Neural crest cell (in vitro differentiated cells): ENCODE results near the gene MROH2B. TPM values are rescaled to one million over a fixed set of nuclear protein-coding genes. Genes with fewer than 3 reads are reported as not detected.

Experiments
- DNase-seq: peaks from one replicate; pipeline ENCODE4 v3.0.0; 2021; ENCODE audit warnings: low read depth, mixed read lengths, low spot score
- H3K27ac Mint-ChIP-seq: one replicate; pipeline ENCODE4 v1.8.0; 2021; ENCODE audit warnings: mild to moderate bottlenecking, mixed read lengths; ENCODE audit not compliant: unreplicated experiment
- H3K27me3 Mint-ChIP-seq: 2 replicates; pipeline ENCODE4 v1.8.0; 2021; ENCODE audit warnings: low read depth, mild to moderate bottlenecking, mixed read lengths
- H3K36me3 Mint-ChIP-seq: 2 replicates; pipeline ENCODE4 v1.8.0; 2021; ENCODE audit warnings: low read depth, mild to moderate bottlenecking, mixed read lengths
- H3K4me1 Mint-ChIP-seq: 2 replicates; pipeline ENCODE4 v1.8.0; 2021; ENCODE audit warnings: mixed read lengths
- H3K4me3 Mint-ChIP-seq: one replicate; pipeline ENCODE4 v1.8.0; 2021; ENCODE audit warnings: mild to moderate bottlenecking, mixed read lengths
- H3K9me3 Mint-ChIP-seq: 2 replicates; pipeline ENCODE4 v1.8.0; 2021; ENCODE audit warnings: mixed read lengths
- total RNA-seq: library from RNA; stranded (reverse); gene quantifications from 2 replicates; pipeline ENCODE4 v1.2.1, GENCODE V29; 2021
- TF ChIP-seq, protein P1 (sequence below): fragments of 200-600 bp; sonication (generic); conservative IDR thresholded peaks from 2 replicates; pipeline ENCODE4 v1.5.0; 2021; ENCODE audit warnings: antibody characterized with exemption, mild to moderate bottlenecking

MROH2B gene
- total RNA-seq, 1 donor from 2014 or later = not detected

DNA sequence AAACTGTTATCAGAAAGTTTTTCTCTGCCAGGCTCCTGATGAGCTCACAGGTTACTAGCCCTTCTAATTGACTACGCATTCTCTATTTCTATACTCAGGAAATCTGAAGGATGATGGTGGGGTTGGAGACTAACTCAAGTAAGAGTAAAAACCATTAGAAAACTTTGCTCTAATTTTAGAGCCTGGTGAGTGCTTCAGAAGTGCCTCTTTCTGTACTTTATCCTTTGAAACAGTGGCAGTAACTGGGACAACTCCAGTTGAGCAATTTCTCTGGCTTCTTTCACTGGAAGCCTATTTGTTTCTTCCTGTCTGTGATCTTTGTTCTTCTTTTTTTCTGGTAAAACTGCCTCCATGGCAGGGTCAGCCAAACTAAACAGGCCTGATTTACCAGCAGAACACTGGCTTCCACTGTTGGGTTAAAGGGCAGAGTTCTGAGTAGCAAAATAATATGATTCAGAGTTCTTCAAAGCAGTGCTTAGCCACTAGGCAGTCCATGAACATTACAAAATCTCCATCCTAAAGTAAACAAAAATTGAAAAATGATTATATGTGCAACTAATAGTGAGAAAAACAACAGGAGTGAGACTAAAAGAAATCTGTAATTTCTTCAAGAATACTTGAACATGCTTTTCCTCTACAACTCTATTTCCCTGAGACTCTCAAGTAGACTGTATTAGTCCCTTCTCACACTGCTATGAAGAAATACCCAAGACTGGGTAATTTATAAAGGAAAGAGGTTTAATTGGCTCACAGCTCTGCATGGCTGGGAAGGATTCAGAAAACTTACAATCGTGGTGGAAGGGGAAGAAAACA lies 79.8 kb downstream of the MROH2B start:
- Mint-ChIP-seq H3K4me1 (peaks cover 19% of the 10 kb centered on the region), H3K9me3 (peaks cover 5% of the 10 kb centered on the region), H3K36me3 (no peaks in the 10 kb centered on the region), H3K27me3 (no peaks in the 10 kb centered on the region), H3K4me3 (no peak overlapping the region), H3K27ac (peak overlapping the region; percentile 10)
- TF ChIP-seq, protein P1, sequence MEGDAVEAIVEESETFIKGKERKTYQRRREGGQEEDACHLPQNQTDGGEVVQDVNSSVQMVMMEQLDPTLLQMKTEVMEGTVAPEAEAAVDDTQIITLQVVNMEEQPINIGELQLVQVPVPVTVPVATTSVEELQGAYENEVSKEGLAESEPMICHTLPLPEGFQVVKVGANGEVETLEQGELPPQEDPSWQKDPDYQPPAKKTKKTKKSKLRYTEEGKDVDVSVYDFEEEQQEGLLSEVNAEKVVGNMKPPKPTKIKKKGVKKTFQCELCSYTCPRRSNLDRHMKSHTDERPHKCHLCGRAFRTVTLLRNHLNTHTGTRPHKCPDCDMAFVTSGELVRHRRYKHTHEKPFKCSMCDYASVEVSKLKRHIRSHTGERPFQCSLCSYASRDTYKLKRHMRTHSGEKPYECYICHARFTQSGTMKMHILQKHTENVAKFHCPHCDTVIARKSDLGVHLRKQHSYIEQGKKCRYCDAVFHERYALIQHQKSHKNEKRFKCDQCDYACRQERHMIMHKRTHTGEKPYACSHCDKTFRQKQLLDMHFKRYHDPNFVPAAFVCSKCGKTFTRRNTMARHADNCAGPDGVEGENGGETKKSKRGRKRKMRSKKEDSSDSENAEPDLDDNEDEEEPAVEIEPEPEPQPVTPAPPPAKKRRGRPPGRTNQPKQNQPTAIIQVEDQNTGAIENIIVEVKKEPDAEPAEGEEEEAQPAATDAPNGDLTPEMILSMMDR = no peak
- DNase-seq = no peak

- Mint-ChIP-seq H3K4me3 (no peak overlapping the region), H3K9me3 (peaks cover 5% of the 10 kb centered on the region), H3K4me1 (peaks cover 19% of the 10 kb centered on the region), H3K27ac (no peak overlapping the region), H3K36me3 (no peaks in the 10 kb centered on the region), H3K27me3 (no peaks in the 10 kb centered on the region)
- DNase-seq = no peak
- TF ChIP-seq, protein P1 = no peak
Observed at GRCh38 chr5:40988746-40989510, 82.2 kb downstream of the MROH2B start.

DNA sequence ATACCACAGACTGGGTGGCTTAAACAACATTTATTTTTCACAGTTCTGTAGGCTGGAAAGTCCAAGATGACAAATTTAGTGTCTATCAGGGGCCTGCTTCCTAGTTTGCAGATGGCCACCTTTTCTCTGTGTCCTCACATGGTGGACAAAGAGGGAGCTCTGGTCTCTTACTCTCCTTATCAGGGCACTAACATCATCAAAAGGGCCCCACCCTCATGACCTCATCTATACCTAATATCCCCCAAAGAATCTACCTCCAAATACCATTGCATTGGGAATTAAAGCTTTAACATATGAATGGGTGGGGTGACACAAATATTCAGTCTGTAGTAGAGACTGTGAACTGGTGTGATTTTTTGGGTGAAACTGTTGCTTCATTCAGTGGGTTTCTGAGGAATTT lies 83.8 kb downstream of the MROH2B start:
- TF ChIP-seq, protein P1 = no peak
- H3K27me3 Mint-ChIP-seq = no peaks in the 10 kb centered on the region
- H3K36me3 Mint-ChIP-seq = no peaks in the 10 kb centered on the region
- DNase-seq = no peak
- H3K9me3 Mint-ChIP-seq = peaks cover 3% of the 10 kb centered on the region
- H3K4me3 Mint-ChIP-seq = no peak overlapping the region
- H3K4me1 Mint-ChIP-seq = peaks cover 19% of the 10 kb centered on the region
- no peak overlapping the region for H3K27ac Mint-ChIP-seq

GRCh38 chr5:40986666-40987065 lies 84.5 kb downstream of the MROH2B start:
- TF ChIP-seq, protein P1 = no peak
- DNase-seq = no peak
- no peak overlapping the region for H3K4me3 Mint-ChIP-seq
- H3K27me3 Mint-ChIP-seq = no peaks in the 10 kb centered on the region
- no peaks in the 10 kb centered on the region for H3K36me3 Mint-ChIP-seq
- peaks cover 19% of the 10 kb centered on the region for H3K4me1 Mint-ChIP-seq
- no peak overlapping the region for H3K27ac Mint-ChIP-seq
- peaks cover 3% of the 10 kb centered on the region for H3K9me3 Mint-ChIP-seq

DNA sequence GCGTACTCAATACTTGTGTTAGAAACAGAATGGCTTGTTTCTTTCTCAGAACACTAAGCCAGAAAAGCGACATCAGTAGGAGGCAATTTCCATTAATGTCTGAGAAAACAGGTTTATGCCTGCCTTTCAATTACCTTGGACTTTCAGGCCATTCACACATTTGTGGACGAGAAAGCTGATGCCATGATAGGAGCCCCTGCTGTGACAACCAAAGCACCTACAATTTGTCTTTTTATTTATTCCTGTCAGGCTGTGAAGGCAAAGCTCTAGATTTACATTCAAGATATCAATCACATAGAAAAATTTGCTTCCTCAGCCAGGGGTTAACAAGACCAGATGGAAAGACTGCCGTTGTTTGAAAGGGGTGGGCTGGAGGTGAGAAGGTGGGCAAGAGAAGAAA lies 85.6 kb downstream of the MROH2B start:
- no peaks in the 10 kb centered on the region for H3K27me3 Mint-ChIP-seq
- H3K4me1 Mint-ChIP-seq = peaks cover 7% of the 10 kb centered on the region
- DNase-seq = no peak
- no peak overlapping the region for H3K4me3 Mint-ChIP-seq
- no peaks in the 10 kb centered on the region for H3K36me3 Mint-ChIP-seq
- H3K27ac Mint-ChIP-seq = no peak overlapping the region
- TF ChIP-seq, protein P1 = no peak
- peaks cover 3% of the 10 kb centered on the region for H3K9me3 Mint-ChIP-seq
